Astrocyte of the cerebellum (primary cell): Measurements from ENCODE around the gene ARHGAP10.
"Not testable (repeated sequence)": the region's sequence is repeated elsewhere in the genome, so short reads cannot be mapped to it uniquely, and the experiment has no call there.

Source experiments
- DNase-seq: peaks from one replicate; pipeline ENCODE4 v3.0.0-alpha.2; 2011; ENCODE audit warnings: low read depth
- H3K4me3 ChIP-seq: 2 replicates; pipeline ENCODE4 v1.5.1; 2011; ENCODE audit warnings: mild to moderate bottlenecking, low read depth, low read length, moderate library complexity
- CTCF ChIP-seq: IDR thresholded peaks from 2 replicates; pipeline ENCODE4 v1.5.1; 2012; ENCODE audit warnings: low read length, low read depth, moderate library complexity, mild to moderate bottlenecking; ENCODE audit errors: missing control alignments
- in situ Hi-C: cut with HindIII; loops from 2 replicates; pipeline ENCODE4 v1.10.0; 2017; ENCODE audit warnings: low sequenced_read_pairs

ARHGAP10 gene

DNA sequence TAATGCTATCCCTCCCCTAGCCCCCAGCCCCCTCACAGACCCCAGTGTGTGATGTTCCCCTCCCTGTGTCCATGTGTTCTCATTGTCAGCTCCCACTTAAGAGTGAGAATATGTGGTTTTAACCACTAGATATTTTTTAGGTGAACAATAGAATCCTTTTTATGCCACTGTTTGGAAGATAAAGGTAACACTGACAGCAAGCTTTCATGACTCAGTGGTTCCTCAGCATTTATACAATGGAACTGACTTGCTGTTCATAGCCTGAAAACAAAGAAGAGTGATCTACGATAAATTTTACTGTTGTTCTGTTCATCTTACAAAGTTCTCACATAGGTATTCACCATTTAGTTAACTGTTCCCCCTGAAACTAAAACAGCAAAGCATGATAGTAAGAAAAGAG lies 147.8 kb downstream of the ARHGAP10 start:
- in situ Hi-C loops, result no loop called here
- DNase-seq, result no peak
- TF ChIP-seq CTCF, result no peak

GRCh38 chr4:147880511-147880910 lies 148.6 kb downstream of the ARHGAP10 start:
- TF ChIP-seq CTCF, result no peak
- no peak overlapping the region for H3K4me3 ChIP-seq
- no peak for DNase-seq
- in situ Hi-C loops, result no loop called here

More for the DNA sequence above, 147.8 kb downstream of the ARHGAP10 start:
- H3K4me3 ChIP-seq, result no peak overlapping the region

DNA sequence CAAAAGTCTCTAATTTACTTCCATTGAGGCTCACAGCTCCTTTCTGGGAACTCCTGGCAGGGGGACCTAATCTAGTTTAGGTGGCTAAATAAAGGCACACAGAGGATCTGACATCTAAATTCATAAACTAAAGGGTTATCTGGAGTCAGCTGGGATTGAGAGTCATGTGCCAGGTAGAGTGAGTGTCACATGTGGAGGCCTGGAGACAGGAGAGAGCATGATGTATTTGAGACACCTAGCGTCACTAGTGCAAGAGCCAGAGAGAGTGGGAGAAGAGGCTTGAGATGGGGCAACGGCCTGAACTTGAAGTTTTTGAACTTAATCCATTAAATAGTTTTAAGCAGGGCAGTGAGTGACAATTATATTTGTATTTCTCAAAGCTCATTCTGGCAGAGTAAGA lies 152.6 kb downstream of the ARHGAP10 start:
- no peak for TF ChIP-seq CTCF
- H3K4me3 ChIP-seq, result no peak overlapping the region

DNA sequence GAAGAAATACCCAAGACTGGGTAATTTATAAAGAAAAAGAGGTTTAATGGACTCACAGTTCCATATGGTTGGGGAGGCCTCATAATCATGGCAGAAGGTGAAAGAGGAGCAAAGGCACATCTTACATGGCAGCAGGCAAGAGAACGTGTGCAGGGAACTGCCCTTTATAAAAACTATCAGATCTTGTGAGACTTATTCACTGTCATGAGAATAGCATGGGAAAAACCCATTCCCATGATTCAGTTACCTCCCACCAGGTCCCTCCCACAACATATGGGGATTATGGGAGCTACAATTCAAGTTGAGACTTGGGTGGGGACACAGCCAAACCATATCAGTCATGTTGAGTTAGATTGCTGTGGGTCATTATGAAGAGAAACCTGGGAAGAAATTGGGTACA lies 153.3 kb downstream of the ARHGAP10 start:
- DNase-seq, H3K4me3 ChIP-seq, in situ Hi-C loops: not testable (repeated sequence)

More for the DNA sequence above, 152.6 kb downstream of the ARHGAP10 start:
- DNase-seq, result no peak
- in situ Hi-C loops, result no loop called here

DNA sequence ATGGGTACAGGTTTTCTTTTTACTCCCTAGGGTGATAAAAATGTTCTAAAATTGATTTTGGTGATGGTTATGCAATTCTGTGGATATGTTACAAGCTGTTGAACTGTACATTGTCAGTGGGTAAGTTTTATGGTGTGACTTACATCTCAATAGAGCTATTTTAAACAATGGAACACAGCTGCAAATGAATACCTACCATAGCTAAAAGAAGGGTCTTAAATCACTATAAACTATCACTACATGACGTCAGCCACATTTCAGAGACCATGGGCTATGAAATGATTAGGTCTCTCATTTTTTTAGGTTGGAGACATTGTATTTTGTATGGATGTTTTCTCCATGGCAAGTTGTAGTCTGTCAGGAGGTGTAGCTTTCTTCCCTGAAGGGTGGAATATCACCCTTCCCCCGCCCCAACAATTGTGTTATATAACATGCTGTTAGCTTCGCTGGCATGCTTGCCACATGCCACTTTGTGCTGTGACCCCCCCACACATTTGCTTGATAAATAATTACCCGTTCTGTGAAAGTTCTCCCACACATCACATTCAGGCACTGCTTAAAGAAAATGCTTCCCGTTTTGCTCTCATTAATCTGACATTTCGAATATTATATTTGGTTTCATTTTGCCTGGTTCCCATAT lies 159.7 kb downstream of the ARHGAP10 start:
- H3K4me3 ChIP-seq, result no peak overlapping the region
- DNase-seq, result no peak
- TF ChIP-seq CTCF, result no peak
- in situ Hi-C loops, result no loop called here

- in situ Hi-C loops, result no loop called here
- no peak overlapping the region for H3K4me3 ChIP-seq
- no peak for DNase-seq
- no peak for TF ChIP-seq CTCF
Measured at GRCh38 chr4:147899512-147899911, 167.6 kb downstream of the ARHGAP10 start.

- TF ChIP-seq CTCF, result no peak
- in situ Hi-C loops, result no loop called here
- no peak for DNase-seq
- H3K4me3 ChIP-seq, result no peak overlapping the region
Measured at GRCh38 chr4:147901388-147901787, 169.5 kb downstream of the ARHGAP10 start.
